AG04449 (cell line): Measurements from ENCODE around the gene KLK3.

Experiments
- CTCF ChIA-PET: fragments of 350-600 bp; formaldehyde crosslinking; extraction: SDS; loops from one replicate; lab custom pipeline; 2021; ENCODE audit warnings: antibody characterized with exemption; lab: Yijun Ruan, JAX
- POLR2A ChIA-PET: fragments of 400-600, 350-600 bp; formaldehyde crosslinking; extraction: SDS; loops from one replicate; lab custom pipeline; 2020; ENCODE audit warnings: antibody characterized with exemption, inconsistent platforms; lab: Yijun Ruan, JAX
- DNase-seq: peaks from one replicate; pipeline ENCODE4 v3.0.0-alpha.2; 2010; ENCODE audit warnings: low read depth, low spot score
- H3K4me3 ChIP-seq: 2 replicates; pipeline ENCODE4 v1.5.1; 2011; ENCODE audit warnings: low read depth, mild to moderate bottlenecking, control low read depth, low read length
- TF ChIP-seq, protein P1 (sequence below): IDR thresholded peaks from one replicate; pipeline ENCODE4 v1.5.1; 2011; ENCODE audit warnings: mild to moderate bottlenecking, moderate library complexity, low read length, control low read depth, inconsistent platforms; ENCODE audit not compliant: insufficient read depth; ENCODE audit errors: missing control alignments

KLK3 gene

DNA sequence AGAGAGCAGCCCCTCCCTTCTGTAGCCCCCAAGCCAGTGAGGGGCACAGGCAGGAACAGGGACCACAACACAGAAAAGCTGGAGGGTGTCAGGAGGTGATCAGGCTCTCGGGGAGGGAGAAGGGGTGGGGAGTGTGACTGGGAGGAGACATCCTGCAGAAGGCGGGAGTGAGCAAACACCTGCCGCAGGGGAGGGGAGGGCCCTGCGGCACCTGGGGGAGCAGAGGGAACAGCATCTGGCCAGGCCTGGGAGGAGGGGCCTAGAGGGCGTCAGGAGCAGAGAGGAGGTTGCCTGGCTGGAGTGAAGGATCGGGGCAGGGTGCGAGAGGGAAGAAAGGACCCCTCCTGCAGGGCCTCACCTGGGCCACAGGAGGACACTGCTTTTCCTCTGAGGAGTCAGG lies 4.2 kb downstream of the KLK3 start:
- POLR2A ChIA-PET = no interaction called here

DNA sequence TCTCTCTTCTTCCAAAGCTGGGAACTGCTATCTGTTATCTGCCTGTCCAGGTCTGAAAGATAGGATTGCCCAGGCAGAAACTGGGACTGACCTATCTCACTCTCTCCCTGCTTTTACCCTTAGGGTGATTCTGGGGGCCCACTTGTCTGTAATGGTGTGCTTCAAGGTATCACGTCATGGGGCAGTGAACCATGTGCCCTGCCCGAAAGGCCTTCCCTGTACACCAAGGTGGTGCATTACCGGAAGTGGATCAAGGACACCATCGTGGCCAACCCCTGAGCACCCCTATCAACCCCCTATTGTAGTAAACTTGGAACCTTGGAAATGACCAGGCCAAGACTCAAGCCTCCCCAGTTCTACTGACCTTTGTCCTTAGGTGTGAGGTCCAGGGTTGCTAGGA lies 5.1 kb downstream of the KLK3 start:
- TF ChIP-seq, protein P1, sequence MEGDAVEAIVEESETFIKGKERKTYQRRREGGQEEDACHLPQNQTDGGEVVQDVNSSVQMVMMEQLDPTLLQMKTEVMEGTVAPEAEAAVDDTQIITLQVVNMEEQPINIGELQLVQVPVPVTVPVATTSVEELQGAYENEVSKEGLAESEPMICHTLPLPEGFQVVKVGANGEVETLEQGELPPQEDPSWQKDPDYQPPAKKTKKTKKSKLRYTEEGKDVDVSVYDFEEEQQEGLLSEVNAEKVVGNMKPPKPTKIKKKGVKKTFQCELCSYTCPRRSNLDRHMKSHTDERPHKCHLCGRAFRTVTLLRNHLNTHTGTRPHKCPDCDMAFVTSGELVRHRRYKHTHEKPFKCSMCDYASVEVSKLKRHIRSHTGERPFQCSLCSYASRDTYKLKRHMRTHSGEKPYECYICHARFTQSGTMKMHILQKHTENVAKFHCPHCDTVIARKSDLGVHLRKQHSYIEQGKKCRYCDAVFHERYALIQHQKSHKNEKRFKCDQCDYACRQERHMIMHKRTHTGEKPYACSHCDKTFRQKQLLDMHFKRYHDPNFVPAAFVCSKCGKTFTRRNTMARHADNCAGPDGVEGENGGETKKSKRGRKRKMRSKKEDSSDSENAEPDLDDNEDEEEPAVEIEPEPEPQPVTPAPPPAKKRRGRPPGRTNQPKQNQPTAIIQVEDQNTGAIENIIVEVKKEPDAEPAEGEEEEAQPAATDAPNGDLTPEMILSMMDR = no peak
- ChIA-PET CTCF (no interaction called here), POLR2A (no interaction called here)
- DNase-seq = no peak
- no peak overlapping the region for H3K4me3 ChIP-seq

More for the DNA sequence above, 4.2 kb downstream of the KLK3 start:
- CTCF ChIA-PET = no interaction called here
- TF ChIP-seq, protein P1 = no peak
- H3K4me3 ChIP-seq = no peak overlapping the region
- no peak for DNase-seq

DNA sequence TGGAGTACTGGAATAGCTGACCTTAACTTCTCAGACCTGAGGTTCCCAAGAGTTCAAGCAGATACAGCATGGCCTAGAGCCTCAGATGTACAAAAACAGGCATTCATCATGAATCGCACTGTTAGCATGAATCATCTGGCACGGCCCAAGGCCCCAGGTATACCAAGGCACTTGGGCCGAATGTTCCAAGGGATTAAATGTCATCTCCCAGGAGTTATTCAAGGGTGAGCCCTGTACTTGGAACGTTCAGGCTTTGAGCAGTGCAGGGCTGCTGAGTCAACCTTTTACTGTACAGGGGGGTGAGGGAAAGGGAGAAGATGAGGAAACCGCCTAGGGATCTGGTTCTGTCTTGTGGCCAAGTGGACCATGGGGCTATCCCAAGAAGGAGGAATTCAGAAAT lies 6.3 kb downstream of the KLK3 start:
- no peak for DNase-seq
- POLR2A ChIA-PET = no interaction called here
- CTCF ChIA-PET = no interaction called here
- no peak overlapping the region for H3K4me3 ChIP-seq
- TF ChIP-seq, protein P1 = no peak

DNA sequence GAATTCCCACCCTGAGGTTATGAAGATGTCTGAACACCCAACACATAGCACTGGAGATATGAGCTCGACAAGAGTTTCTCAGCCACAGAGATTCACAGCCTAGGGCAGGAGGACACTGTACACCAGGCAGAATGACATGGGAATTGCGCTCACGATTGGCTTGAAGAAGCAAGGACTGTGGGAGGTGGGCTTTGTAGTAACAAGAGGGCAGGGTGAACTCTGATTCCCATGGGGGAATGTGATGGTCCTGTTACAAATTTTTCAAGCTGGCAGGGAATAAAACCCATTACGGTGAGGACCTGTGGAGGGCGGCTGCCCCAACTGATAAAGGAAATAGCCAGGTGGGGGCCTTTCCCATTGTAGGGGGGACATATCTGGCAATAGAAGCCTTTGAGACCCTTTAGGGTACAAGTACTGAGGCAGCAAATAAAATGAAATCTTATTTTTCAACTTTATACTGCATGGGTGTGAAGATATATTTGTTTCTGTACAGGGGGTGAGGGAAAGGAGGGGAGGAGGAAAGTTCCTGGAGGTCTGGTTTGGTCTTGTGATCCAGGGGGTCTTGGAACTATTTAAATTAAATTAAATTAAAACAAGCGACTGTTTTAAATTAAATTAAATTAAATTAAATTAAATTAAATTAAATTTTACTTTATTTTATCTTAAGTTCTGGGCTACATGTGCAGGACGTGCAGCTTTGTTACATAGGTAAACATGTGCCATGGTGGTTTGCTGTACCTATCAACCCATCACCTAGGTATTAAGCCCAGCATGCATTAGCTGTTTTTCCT lies 7.0 kb downstream of the KLK3 start:
- TF ChIP-seq, protein P1 = no peak
- H3K4me3 ChIP-seq = no peak overlapping the region
- CTCF ChIA-PET = no interaction called here
- POLR2A ChIA-PET = no interaction called here
- DNase-seq = no peak

DNA sequence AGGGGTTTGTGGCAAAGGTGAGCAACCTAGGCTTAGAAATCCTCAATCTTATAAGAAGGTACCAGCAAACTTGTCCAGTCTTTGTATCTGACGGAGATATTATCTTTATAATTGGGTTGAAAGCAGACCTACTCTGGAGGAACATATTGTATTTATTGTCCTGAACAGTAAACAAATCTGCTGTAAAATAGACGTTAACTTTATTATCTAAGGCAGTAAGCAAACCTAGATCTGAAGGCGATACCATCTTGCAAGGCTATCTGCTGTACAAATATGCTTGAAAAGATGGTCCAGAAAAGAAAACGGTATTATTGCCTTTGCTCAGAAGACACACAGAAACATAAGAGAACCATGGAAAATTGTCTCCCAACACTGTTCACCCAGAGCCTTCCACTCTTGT lies 14.8 kb downstream of the KLK3 start:
- DNase-seq = no peak
- H3K4me3 ChIP-seq = no peak overlapping the region
- ChIA-PET POLR2A (no interaction called here), CTCF (no interaction called here)
- TF ChIP-seq, protein P1 = no peak

DNA sequence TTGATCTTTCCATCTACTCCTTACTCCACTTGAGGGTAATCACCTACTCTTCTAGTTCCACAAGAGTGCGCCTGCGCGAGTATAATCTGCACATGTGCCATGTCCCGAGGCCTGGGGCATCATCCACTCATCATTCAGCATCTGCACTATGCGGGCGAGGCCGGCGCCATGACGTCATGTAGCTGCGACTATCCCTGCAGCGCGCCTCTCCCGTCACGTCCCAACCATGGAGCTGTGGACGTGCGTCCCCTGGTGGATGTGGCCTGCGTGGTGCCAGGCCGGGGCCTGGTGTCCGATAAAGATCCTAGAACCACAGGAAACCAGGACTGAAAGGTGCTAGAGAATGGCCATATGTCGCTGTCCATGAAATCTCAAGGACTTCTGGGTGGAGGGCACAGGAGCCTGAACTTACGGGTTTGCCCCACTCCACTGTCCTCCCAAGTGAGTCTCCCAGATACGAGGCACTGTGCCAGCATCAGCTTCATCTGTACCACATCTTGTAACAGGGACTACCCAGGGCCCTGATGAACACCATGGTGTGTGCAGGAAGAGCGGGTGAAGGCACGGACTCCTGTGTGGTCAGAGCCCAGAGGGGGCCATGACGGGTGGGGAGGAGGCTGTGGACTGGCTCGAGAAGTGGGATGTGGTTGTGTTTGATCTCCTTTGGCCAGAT lies 15.8 kb downstream of the KLK3 start:
- CTCF ChIA-PET = no interaction called here
- no peak overlapping the region for H3K4me3 ChIP-seq
- TF ChIP-seq, protein P1 = no peak
- POLR2A ChIA-PET = no interaction called here
- no peak for DNase-seq
